Measurements from ENCODE around the gene CREBRF.

DNA sequence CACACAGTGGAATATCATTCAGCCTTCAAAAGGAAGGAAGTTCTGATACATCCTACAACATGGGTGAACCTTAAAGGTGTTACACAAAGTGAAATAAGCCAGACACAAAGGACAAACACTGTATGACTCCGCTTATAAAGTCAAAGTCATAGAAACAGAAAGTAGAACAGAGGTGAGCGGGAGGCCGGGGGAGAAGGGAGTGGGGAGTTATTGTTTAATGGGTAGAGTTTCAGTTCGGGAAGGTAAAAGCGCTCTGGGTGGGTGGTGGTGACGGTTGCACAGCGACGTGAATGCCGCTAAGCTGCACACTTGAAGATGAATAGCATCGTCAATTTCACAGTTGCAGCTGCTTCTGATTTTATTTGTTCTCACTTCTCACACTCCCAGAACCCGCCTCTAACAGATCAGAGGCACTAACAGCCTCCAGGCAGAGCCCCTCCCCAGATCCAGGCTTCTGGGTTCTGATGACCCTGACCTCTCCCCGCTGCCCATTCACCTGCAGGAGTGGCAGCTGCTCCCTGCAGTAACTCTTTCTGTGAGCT lies 122.3 kb downstream of the CREBRF start:
- TF ChIP-seq GATA2 (IDR thresholded peaks at IDR 0.05; ENCODE audit: low read depth, low read length) (no peak), GATA3 (IDR thresholded peaks at IDR 0.05; ENCODE audit: low read depth, low read length) (no peak)
